GM12874 (cell line): ENCODE results near the gene WIPF2.

Experiments
- TF ChIP-seq, protein P1 (sequence below): IDR thresholded peaks from 2 replicates; pipeline ENCODE4 v1.5.1; 2011; ENCODE audit warnings: low read depth, mild to moderate bottlenecking, control low read depth, low read length, moderate library complexity; ENCODE audit not compliant: insufficient read depth

Gene WIPF2

DNA sequence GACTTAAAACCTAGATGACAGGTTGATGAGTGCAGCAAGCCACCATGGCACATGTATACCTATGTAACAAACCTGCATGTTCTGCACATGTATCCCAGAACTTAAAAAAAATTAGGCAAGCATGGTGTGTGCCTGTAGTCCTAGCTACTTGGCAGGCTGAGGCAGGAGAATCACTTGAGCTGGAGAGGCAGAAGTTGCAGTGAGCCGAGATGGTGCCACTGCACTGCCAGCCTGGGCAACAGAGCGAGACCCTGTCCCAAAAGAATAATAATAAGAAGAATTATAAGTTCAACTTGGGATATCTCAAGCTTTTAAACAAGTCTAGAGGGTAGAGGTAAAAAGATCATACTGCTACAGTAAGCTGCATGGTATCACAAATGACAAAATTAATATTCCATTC lies 78.4 kb downstream of the WIPF2 start:
- TF ChIP-seq, protein P1, sequence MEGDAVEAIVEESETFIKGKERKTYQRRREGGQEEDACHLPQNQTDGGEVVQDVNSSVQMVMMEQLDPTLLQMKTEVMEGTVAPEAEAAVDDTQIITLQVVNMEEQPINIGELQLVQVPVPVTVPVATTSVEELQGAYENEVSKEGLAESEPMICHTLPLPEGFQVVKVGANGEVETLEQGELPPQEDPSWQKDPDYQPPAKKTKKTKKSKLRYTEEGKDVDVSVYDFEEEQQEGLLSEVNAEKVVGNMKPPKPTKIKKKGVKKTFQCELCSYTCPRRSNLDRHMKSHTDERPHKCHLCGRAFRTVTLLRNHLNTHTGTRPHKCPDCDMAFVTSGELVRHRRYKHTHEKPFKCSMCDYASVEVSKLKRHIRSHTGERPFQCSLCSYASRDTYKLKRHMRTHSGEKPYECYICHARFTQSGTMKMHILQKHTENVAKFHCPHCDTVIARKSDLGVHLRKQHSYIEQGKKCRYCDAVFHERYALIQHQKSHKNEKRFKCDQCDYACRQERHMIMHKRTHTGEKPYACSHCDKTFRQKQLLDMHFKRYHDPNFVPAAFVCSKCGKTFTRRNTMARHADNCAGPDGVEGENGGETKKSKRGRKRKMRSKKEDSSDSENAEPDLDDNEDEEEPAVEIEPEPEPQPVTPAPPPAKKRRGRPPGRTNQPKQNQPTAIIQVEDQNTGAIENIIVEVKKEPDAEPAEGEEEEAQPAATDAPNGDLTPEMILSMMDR = no peak

DNA sequence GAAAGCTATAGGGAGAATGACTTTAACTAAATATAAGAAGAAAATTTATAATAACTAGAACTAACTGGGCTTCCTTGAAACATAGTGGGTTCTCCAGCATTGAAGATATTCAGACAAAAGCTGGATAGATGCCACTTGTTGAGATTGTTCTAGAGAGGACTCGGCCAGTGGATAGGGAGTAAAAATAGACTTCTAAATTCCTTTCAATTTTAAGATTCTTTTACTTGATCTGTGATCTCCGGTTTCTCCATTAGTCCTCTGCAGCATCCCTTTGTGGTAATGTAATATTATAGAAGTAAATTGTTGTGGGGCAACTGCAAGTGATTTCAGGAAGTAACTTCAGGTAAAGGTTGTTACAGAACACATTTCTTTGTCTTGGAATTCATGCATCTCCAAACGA lies 79.6 kb downstream of the WIPF2 start:
- TF ChIP-seq, protein P1 = no peak

DNA sequence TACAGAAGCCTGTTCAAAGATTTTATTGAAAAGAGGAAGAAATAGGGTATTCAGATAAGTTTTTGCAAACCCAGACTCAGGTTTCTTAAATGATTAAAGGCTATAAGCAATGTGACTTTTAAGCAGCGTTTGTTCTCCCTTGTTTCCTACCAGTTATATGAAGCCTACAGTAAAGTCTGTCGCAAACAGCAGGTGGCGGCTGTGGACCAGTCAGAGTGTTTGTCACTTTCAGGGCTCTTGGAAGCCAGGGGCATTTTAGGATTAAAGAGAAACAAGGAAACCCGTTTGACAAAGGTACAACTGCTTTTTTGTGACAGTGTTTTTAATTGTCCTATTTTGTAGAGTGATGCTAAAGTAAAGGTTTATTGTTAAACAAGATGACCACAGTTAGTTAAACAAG lies 82.2 kb downstream of the WIPF2 start:
- TF ChIP-seq, protein P1 = 0 out of 2 replicates have a peak, but pooled peaks have one; percentile 8

DNA sequence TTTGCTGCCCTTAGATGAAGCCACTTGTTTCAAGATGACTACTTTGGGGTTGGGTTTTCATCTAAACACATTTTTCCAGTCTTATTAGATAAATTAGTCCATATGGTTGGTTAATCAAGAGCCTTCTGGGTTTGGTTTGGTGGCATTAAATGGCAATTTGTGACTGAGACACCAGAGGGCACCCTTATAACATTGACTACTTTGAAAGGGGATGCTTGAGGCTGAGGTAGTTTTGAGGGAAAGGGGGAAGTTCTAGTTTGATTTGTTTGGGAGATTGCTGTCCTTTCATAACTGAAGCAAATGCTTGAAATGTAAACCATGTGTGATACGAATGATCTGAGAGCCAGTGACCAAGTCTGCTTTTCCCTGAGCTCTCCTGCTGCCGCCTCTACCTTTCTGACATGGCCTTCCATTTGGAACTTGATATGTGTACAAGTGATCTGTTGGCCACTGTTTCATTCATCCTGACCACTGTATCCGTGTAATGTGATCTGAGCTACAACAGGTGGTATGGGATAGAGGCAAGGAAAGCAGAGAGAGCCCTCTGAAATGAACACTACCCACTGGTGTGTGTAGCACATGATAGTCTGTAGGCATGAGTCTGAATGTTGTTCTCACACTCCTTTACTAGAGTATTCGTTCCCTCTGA lies 84.0 kb downstream of the WIPF2 start:
- TF ChIP-seq, protein P1 = peak; percentile 55; the same call in 1 of the 2 replicates

DNA sequence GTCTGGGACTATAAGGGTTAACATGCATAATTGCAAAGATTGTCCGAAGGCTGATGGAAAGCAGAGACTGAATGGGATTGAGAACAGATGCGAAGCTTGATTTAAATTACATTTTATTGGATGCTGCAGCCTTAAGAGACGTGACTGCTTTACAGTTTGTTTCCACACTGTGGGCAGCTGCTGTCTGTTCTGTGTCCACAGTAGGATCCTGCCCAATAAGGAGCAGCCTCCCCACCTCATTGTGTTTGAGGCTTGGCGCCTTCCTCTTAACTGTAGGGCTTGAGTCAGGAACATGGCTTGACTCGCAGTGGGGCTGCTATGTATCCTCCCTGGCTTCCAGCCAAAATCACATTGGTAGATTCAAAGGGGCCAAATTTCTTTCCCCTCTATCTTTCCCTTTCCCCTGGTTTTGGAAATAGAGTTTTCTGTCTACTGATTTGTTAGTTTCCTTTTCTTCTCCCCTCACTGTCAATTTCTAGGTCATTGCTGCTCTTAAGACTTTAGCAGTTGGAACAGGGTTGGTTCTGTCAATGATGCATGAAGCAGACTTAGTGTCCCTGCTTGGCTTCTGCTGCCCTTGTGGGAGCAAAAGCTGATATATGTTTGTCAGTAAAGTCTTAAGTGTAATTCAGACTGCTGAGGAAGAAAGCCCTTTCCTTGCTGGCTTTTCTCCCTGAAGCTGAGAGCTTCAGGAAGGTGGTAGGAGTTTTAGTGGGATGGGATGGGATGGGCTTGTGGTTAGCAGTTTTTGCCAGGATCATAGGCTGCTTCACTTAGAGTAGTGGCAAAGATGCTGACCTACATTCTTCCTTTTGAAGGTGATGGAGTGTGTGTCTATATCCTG lies 84.8 kb downstream of the WIPF2 start:
- TF ChIP-seq, protein P1 = no peak

DNA sequence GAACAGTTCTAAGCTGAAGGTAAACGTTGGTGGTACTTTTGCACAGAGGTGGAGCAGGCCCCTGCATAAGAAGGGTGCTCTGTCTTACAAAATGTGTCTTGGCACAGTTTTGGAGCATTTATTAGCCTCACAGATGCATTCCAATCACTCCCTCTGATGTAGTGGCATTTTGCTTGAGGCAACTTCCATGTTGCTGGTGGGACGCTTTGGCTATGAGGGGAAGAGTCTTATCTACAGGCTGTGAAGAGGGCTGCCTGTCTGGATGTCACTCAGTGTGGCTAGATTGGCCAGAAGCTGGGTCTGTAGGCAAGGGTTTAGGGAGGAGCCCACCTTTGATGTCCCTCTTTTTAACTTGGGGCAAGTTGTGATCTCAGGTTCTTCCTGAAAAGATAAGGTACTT lies 87.3 kb downstream of the WIPF2 start:
- TF ChIP-seq, protein P1 = no peak

DNA sequence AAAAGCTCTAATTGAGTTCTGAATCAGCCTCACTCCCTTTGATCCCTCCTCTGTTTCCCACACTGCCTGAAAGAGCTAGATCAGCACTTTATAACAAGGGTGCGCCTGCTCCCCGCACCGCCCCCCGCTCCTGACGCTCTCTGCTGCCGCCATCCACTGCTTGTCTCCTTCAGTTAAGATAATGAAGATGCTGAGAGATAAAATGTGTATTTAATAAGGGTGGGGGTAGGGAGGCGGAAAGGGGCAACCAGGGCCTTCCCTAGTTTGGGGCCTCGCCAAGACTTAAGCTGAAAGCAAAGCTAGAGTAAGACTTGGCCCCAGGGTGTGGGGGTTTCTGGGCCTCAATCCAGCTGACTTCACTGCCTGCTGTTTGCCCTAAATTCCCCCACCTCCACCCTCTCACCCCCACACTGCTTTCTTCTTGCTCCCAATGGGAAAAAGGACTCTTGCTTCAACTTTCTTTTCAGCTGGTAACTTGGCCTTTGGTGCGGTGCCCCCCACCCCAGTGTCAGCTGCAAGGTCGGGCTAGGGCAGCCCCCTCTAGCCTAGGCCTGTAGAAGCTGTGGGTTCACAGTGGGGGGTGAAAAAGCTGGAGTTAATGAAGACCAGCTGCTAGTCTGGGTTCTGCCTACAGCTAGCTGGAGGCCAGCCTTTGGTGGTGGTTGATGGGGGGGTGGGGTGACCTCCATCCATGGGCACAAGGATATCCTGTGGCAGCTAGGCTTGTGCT lies 88.1 kb downstream of the WIPF2 start:
- TF ChIP-seq, protein P1 = no peak
